OCI-LY1 (cell line): Measurements from ENCODE around the gene PDE4D.

Experiments used
- CTCF ChIP-seq: fragments of 200-600 bp; sonication (generic), shearing (Covaris generic); IDR thresholded peaks from 2 replicates; pipeline ENCODE4 v1.5.1; 2017; ENCODE audit warnings: mild to moderate bottlenecking, antibody characterized with exemption, low read length, moderate library complexity, mixed read lengths
- EZH2 ChIP-seq: fragments of 200-600 bp; sonication (generic), shearing (Covaris generic); IDR thresholded peaks from 2 replicates; pipeline ENCODE4 v1.8.0; 2017; ENCODE audit warnings: borderline replicate concordance, mixed run types, mild to moderate bottlenecking, antibody characterized with exemption, low read length, moderate library complexity, mixed read lengths

GRCh38 chr5:59591162-59591561 lies 302.4 kb downstream of the PDE4D start:
- TF ChIP-seq CTCF = no peak
- no peak for TF ChIP-seq EZH2
